Measurements from ENCODE around the gene EEPD1.

GRCh38 chr7:36305648-36306047 lies 152.6 kb downstream of the EEPD1 start:
- no peak for TF ChIP-seq CTCF (IDR thresholded peaks at IDR 0.05)
- TF ChIP-seq EP300 (IDR thresholded peaks at IDR 0.05), result no peak

Data from ovary (tissue), 3 donors.